Adrenal gland (tissue), 12 donors: ENCODE measurements around the gene EPHB1. TPM values are rescaled to one million over a fixed set of nuclear protein-coding genes. Genes with fewer than 3 reads are reported as not detected.

Experiments used
- DNase-seq, 7 donors: peaks; one replicate each; pipeline ENCODE4 v3.0.0-alpha.2; 2019 to 2020
- H3K27ac ChIP-seq, 5 donors: fragments of 200-600 bp; sonication (generic) in 4 of 5; 1 replicate in 3 of 5; 2 replicates in 2 of 5; pipeline versions ENCODE4 v1.5.1 to v1.8.0; 2016 to 2020; ENCODE audit warnings: mild to moderate bottlenecking in 1 of 5
- H3K27me3 ChIP-seq: fragments of 200-600 bp; 2 replicates; pipeline ENCODE4 v1.8.0; 2021
- H3K36me3 ChIP-seq, 2 donors: fragments of 200-600 bp; replicated peaks in 1 of 2; 1 replicate in 1 of 2; 2 replicates in 1 of 2; pipeline versions ENCODE4 v1.5.1 to v1.8.0; 2018 to 2022
- H3K4me1 ChIP-seq, 2 donors: fragments of 200-600 bp; replicated peaks in 1 of 2; 1 replicate in 1 of 2; 2 replicates in 1 of 2; pipeline versions ENCODE4 v1.5.1 to v1.8.0; 2018 to 2021
- H3K4me3 ChIP-seq, 4 donors: fragments of 200-600 bp; sonication (generic) in 3 of 4; one replicate each; pipeline ENCODE4 v1.5.1; 2016 to 2018
- H3K9me3 ChIP-seq, 3 donors: fragments of 200-600 bp; sonication (generic) in 1 of 3; replicated peaks in 1 of 3; 1 replicate in 2 of 3; 2 replicates in 1 of 3; pipeline versions ENCODE4 v1.5.1 to v1.8.0; 2016 to 2021
- CTCF ChIP-seq, 6 experiments: fragments of 450-650 bp in 4 of 6; fragments of 200-600 bp in 2 of 6; sonication (generic) in 1 of 6; IDR thresholded peaks; 1 replicate in 5 of 6; 2 replicates in 1 of 6; pipeline versions ENCODE4 v1.5.1 to v1.8.0; 2016 to 2021; ENCODE audit warnings: antibody characterized with exemption in 6 of 6, mild to moderate bottlenecking in 2 of 6, moderate library complexity in 1 of 6
- POLR2A ChIP-seq, 2 donors: fragments of 450-650 bp; IDR thresholded peaks; one replicate each; pipeline ENCODE4 v1.6.1; 2017; ENCODE audit warnings: antibody characterized with exemption in 2 of 2, mild to moderate bottlenecking in 2 of 2, moderate library complexity in 1 of 2
- WGBS, 4 donors: extraction: QIAGEN DNeasy Blood & Tissue Kit in 2 of 4; methylation state at CpG; one replicate each; pipeline versions ENCODE4 v1.1.5 to v1.1.7; 2013 to 2017; 5-methylcytosine and 5-hydroxymethylcytosine counted together
- intact Hi-C, 2 donors: fragments of 100-400 bp; cut with DNase I; formaldehyde crosslinking; loops; one replicate each; pipeline versions ENCODE4 v1.14.1 to v1.15.0; 2022 to 2023
- polyA plus RNA-seq, 3 donors: library from polyadenylated mRNA; stranded (reverse); fragments of 200-250 nt in 2 of 3; fragments of 350-450 nt in 1 of 3; fragmentation: Illumina TruSeq in 1 of 3; extraction: RNeasy Lipid Tissue Mini Kit (QIAGEN cat#74804) in 1 of 3; gene quantifications; one replicate each; pipeline ENCODE4 v1.2.3, GENCODE V29; 2013 to 2014
- total RNA-seq, 9 donors: library from RNA; depleted of rRNA in 4 of 9; stranded (reverse); fragments of >200 nt in 4 of 9; fragments of 120-200 nt in 1 of 9; fragmentation: NEBNext Ultra II Directional in 1 of 9; extraction: Animal tissue kit (Norgen Biotek cat#: 25700) in 1 of 9; gene quantifications; one replicate each; pipeline versions ENCODE4 v1.1.0 to v1.2.4, GENCODE V29; 2013 to 2023
- donor health status: healthy with polysubstance abuse.
- donor health status: Bipolar disorder and iron deficiency.
- donor health status: DM: yes; HTN: yes; CAD: no.
- donor health status: DM: no; HTN: no; CAD: no.
- donor health status: DM: no; HTN: no; CAD: no.
- donor health status: DM: yes; HTN: yes; CAD: no.

The EPHB1 gene
- total and polyA plus RNA-seq, 12 donors: 0.10 to 3.4 (median 0.98) TPM

DNA sequence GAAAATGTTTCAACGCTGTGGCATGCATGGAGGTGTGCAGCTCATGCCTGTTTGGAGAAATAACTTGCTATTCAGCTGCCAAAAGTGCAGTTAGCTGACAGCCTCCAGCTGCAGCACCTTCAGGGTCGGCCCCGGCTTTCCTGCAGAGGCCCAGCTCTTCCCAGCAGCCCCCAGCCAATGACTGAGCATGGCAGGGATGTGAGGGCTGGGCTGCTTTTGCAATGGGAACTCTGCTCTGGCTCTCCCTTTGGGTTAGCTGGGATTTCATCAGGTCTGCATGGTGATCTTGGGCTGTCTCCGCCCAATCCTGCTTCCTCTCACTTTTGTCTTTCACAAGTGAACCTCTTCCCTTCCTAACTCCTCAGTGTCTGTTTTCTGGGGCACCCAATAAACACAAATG is 396.6 kb downstream of the EPHB1 start:
- 48 to 89% (median 57%) methylated on average over 2 to 4 of the region's 4 CpGs for WGBS, 4 donors
- intact Hi-C loops: no loop called here

GRCh38 chr3:135192929-135193328 is 397.9 kb downstream of the EPHB1 start:
- 33 to 41% (median 37%) methylated on average over 3 of the region's 3 CpGs for WGBS, 4 donors
- no peaks in the 10 kb centered on the region for H3K4me1 ChIP-seq
- no peak overlapping the region for H3K4me3 ChIP-seq
- H3K9me3 ChIP-seq: no peaks in the 10 kb centered on the region
- TF ChIP-seq POLR2A (IDR thresholded peaks at IDR 0.05) (no peak), CTCF (IDR thresholded peaks at IDR 0.05) (no peak)
- DNase-seq: peak in 2 of 7 donors; percentile 10 to 27
- no peaks in the 10 kb centered on the region for H3K27me3 ChIP-seq
- H3K27ac ChIP-seq: no peak overlapping the region
- intact Hi-C loops: no loop called here
- no peaks in the 10 kb centered on the region for H3K36me3 ChIP-seq

More for the DNA sequence above, 396.6 kb downstream of the EPHB1 start:
- H3K27me3 ChIP-seq: no peaks in the 10 kb centered on the region
- no peak for TF ChIP-seq POLR2A (IDR thresholded peaks at IDR 0.05)
- TF ChIP-seq CTCF (IDR thresholded peaks at IDR 0.05): no peak
- H3K9me3 ChIP-seq: no peaks in the 10 kb centered on the region
- no peaks in the 10 kb centered on the region for H3K36me3 ChIP-seq
- no peak overlapping the region for H3K27ac ChIP-seq
- H3K4me1 ChIP-seq: no peaks in the 10 kb centered on the region
- no peak overlapping the region for H3K4me3 ChIP-seq
- no peak for DNase-seq

DNA sequence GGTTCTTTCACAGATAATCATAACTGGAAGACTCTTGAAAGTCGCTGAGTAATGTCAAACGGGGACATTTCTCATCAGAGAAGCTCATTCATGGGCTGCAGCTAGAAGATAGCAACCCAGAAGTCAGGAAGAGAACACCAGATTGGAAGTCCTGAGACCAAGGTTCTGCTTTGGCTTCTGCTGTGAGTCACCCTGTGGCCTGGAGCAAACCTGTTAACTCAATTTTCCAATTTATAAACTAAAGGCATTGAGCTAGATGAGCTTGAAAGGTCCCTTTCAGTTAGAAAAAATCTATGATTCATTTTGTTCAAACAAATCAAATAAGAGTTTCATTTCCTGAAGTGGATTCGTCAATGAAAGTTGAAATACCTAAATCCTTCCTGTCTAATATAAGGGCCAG is 402.2 kb downstream of the EPHB1 start:
- DNase-seq: no peak
- intact Hi-C loops: no loop called here
- Histone ChIP-seq H3K9me3 (no peaks in the 10 kb centered on the region), H3K27me3 (no peaks in the 10 kb centered on the region), H3K27ac (no peak overlapping the region), H3K4me1 (no peaks in the 10 kb centered on the region), H3K4me3 (no peak overlapping the region), H3K36me3 (no peaks in the 10 kb centered on the region)
- TF ChIP-seq POLR2A (IDR thresholded peaks at IDR 0.05): no peak
- WGBS, 4 donors: 71 to 80% (median 74%) methylated on average over 3 of the region's 3 CpGs

DNA sequence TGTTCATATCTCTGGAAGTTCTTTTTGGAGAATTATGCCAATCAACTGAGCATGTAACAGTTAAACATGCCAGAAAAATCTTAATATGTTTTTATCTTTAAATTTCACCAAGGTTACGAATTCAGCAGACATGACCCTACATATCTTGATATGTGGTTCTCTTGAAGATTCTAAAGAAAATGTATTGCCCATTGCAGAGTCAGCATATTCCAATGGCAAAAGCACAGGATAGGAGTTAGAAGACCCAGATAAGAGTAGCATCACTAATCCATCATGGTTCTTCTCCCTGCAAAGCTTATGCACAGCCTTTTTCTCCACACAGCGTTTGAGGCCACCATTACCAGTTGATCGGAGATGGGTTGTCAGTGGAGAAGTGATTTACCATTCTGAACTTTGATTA is 402.8 kb downstream of the EPHB1 start:
- Histone ChIP-seq H3K4me3 (no peak overlapping the region), H3K9me3 (no peaks in the 10 kb centered on the region), H3K4me1 (no peaks in the 10 kb centered on the region), H3K27ac (no peak overlapping the region), H3K36me3 (no peaks in the 10 kb centered on the region), H3K27me3 (no peaks in the 10 kb centered on the region)
- DNase-seq: no peak
- TF ChIP-seq CTCF (IDR thresholded peaks at IDR 0.05) (no peak), POLR2A (IDR thresholded peaks at IDR 0.05) (no peak)
- 52 to 69% (median 67%) methylated on average over 3 of the region's 3 CpGs for WGBS, 4 donors
- intact Hi-C loops: no loop called here

- 57 to 64% (median 60%) methylated on average over 2 of the region's 2 CpGs for WGBS, 4 donors
- H3K27ac ChIP-seq: no peak overlapping the region
- no peaks in the 10 kb centered on the region for H3K36me3 ChIP-seq
- no peak overlapping the region for H3K4me3 ChIP-seq
- H3K4me1 ChIP-seq: no peaks in the 10 kb centered on the region
- H3K27me3 ChIP-seq: no peaks in the 10 kb centered on the region
- intact Hi-C loops: no loop called here
- TF ChIP-seq CTCF (IDR thresholded peaks at IDR 0.05) (no peak), POLR2A (IDR thresholded peaks at IDR 0.05) (no peak)
- H3K9me3 ChIP-seq: no peaks in the 10 kb centered on the region
- DNase-seq: no peak
These were observed 404.1 kb downstream of the EPHB1 start for GRCh38 chr3:135199137-135199536.
